Stimulated activated naive CD4-positive, alpha-beta T cell treated with Interleukin-2 at 50 U/mL for 16 hours (primary cell): ENCODE results near the gene OR2T11.
"Not testable (repeated sequence)": the region's sequence is repeated elsewhere in the genome, so short reads cannot be mapped to it uniquely, and the experiment has no call there.

Experiments
- DNase-seq: peaks from one replicate; lab custom pipeline; 2025; lab: John Stamatoyannopoulos, UW

OR2T11 gene

GRCh38 chr1:248618878-248619277 is 16.0 kb downstream of the OR2T11 start:
- peak; percentile 35 for DNase-seq

DNA sequence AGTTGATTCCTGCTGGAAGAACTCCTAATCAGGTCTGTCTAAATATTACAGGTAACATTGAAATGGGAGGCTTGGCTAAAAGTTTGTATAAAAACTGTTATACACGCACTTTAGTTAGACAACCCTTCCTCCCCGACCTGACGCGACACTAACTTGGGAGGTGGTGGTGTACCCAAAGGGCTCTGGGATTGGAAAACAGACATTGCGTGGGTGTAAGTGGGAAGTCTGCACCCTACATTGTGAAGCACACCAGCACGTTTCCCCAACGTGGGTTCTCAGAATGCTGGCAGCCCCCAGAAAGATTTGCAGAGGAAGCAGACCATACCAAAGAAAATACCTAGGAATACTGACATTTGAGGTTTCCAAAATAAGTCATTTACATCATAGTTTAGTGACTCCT is 16.8 kb downstream of the OR2T11 start:
- DNase-seq = no peak

GRCh38 chr1:248613742-248614141 is 21.1 kb downstream of the OR2T11 start:
- no peak for DNase-seq

DNA sequence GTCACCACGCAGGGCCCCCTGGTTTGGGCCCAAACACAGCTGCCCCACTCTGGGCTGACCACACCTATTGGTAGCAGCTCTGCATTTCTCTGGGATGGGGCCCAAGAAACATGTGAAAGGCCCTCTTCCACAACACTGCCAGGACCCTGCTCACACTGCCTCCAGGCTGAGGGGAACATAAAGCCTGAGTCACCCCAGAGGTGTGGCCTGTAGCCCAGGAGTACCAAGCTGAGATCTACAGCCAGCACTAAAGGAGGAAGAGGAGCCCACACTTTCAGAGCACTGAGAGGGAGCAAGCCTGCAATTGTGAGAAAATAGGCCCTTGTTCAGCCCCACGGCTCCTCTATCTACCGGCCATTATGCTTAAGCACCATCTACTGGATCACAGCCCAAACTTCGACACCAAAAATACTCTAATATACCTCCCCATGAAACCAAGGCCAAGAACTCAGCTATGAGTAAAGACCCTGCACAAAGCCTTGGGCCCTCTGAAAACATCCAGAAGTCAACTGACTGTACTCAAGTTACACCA is 22.9 kb downstream of the OR2T11 start:
- DNase-seq = no peak

- no peak for DNase-seq
Measured at GRCh38 chr1:248610301-248610700, 24.6 kb downstream of the OR2T11 start.

- DNase-seq = no peak
Measured at GRCh38 chr1:248599396-248599795, 35.5 kb downstream of the OR2T11 start.

- DNase-seq = no peak
Measured at GRCh38 chr1:248597589-248597988, 37.3 kb downstream of the OR2T11 start, which contains the start of gene OR2T10. Gene OR2T10, minus strand, starts transcription at chr1:248597700. Its CDS starts 3,932 bp downstream, at chr1:248593768.

GRCh38 chr1:248596615-248597014 is 38.3 kb downstream of the OR2T11 start:
- no peak for DNase-seq

DNA sequence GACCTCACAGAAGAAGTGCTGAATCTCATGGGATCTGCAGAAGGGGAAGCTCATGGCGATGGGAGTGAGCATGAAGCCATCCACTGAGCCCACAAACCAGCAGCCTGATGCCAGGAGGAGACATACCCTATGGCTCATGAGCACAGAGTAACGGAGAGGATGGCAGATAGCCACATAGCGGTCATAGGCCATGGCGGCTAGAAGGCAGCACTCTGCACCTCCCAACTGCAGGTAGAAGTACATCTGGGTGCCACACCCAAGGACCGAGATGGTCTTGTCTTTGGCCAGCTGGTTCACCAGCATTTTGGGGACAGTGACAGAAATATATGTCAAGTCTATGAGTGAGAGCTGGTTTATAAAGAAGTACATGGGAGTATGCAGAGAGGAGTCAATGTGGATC is 41.7 kb downstream of the OR2T11 start:
- DNase-seq = no peak

DNA sequence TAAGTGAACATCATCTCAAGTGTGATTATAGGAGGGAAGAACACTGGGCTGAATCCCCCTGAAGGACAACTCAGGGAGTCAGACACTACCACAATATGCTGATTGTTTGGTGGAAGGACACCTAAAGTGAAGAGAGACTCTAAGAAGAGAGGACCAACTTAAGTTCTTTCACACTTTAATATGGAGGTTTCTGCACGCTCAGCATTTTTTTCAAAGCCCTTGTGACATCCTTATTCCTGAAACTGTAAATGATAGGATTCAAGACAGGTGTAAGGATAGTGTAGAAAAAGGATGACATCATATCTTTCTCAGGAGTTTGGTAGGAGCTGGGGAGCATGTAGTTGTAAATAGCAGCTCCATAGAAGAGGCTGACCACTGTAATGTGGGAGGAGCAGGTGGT is 42.2 kb downstream of the OR2T11 start:
- DNase-seq = no peak

DNA sequence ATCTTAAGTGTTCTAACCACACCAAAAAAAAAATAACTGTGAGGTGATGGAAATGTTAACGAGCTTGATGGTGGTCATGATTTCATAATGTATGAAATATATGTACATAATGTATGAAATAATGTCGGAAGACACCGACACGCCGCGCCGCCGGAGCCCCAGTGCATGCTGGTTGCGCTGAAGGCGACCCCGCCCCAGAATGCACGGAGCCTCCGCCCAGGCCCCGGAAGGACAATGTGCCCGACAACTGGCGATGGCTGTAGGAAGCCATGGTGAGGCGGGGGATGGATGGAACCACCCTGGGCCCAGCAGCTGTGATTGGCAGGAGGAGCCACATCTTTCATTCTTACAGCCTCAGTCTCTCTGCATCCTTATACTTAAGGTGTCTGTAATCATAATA is 44.8 kb downstream of the OR2T11 start:
- DNase-seq = no peak

DNA sequence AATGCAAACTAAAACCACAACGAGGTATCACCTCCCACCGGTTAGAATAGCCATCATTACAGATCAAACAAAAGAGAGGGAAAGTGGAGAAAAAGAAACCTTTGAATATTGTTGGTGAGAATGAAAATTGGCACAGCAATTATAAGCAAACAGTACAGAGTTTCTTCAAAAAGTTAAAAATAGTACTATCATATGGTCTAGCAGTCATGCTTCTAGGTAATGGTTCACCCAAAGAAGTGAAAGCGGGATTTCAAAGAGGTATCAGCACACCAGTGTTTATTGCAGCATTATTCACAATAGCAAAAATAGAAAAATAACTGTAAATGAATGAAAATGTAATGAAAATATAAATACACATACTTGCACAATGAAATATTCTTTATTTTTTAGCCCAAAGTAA is 45.6 kb downstream of the OR2T11 start:
- no peak for DNase-seq

GRCh38 chr1:248585266-248585665 is 49.6 kb downstream of the OR2T11 start:
- no peak for DNase-seq

DNA sequence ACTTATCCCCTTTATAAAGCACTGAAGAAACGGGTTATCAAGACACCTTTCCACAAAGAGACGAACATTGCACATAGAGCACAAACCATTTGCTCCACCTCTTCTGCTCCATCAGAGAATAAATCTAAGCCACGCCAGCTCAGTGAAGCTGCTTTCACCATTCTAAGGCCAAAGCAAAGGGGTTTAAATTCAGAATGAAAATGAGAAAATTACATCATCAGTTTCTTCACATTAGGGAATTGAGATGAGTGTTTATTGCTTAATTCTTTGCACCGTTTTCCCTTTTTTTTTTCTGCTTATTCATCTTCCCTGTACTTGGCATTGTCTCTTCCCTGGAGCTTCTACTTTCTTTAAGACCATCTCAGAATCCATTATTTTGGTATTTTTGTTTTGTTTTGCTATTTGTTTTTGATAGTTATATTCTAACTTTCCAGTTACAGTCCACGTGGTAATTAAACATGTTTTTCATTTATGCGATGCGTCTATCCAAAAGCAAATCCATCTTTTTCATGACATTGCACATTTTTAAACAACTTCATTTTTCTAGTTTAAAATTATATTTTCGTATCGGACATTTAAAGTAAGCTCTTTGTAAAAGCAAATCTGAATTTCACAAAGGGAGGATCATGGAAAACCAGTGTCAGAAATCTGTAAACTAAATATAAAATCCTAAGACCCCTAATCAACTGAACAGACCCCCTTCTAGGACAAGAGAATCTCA is 58.5 kb downstream of the OR2T11 start:
- DNase-seq = no peak

DNA sequence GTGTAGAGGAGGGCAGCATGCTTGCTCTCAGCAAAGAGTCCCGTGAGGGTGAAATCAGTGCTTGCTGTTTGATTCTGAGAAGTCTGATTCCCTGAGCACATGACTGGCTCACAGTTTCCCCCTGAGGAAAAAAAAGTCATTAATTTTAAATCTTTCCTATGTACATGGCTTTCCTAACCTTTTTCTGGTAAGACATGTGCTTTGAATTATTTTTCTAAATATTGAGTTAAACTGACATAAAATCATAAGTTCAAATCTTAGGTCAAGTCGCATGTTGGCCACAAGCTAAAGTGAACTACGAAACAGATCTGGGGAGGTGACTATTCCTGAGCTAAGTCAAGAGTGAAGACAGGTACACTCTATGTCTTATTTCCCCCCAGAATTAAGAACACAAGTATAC is 60.2 kb downstream of the OR2T11 start, which contains the start of gene OR2T34:
OR2T34 (minus strand) TSS at position 101 of the 400 bp plus-strand sequence; CDS start at position 101, 0 bp downstream.
- not testable (repeated sequence) for DNase-seq

DNA sequence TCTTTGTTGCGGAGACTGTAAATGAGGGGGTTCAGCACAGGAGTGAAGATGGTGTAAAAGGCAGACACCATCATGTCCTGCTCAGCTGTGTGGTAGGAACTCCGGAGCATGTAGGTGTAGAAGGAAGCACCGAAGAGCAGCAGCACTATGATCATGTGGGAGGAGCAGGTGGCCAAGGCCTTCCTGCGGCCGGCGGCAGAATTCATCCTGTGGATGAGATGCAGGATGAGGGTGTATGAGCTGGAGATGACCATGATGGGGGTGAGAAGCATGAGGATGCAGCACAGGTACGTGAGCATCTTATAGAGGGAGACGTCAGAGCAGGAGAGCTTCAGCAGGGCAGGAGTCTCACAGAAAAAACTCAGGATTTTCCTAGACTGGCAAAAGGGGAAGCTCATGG is 61.0 kb downstream of the OR2T11 start:
- DNase-seq = not testable (repeated sequence)
